Stimulated activated naive CD8-positive, alpha-beta T cell treated with anti-CD3 and anti-CD28 coated beads, Interleukin-15, Interleukin-2, amounts not matched to agents 100 ng/mL and 50 ng/mL, for 24 hours (primary cell): ENCODE measurements around the gene PIAS1.
A peak's percentile ranks its signal among the peaks of the same experiment; 100 is the strongest.
"Not testable (repeated sequence)": the region's sequence is repeated elsewhere in the genome, so short reads cannot be mapped to it uniquely, and the experiment has no call there.

Source experiments
- H3K27ac Mint-ChIP-seq: one replicate; pipeline ENCODE4 v1.8.0; 2021; ENCODE audit warnings: mild to moderate bottlenecking, mixed read lengths
- H3K27me3 Mint-ChIP-seq: one replicate; pipeline ENCODE4 v1.8.0; 2021; ENCODE audit warnings: mixed read lengths
- H3K36me3 Mint-ChIP-seq: one replicate; pipeline ENCODE4 v1.8.0; 2021; ENCODE audit warnings: low read depth, mixed read lengths
- H3K4me1 Mint-ChIP-seq: one replicate; pipeline ENCODE4 v1.8.0; 2021; ENCODE audit warnings: low read depth, mixed read lengths
- H3K4me3 Mint-ChIP-seq: one replicate; pipeline ENCODE4 v1.8.0; 2021; ENCODE audit warnings: mild to moderate bottlenecking, mixed read lengths
- H3K9me3 Mint-ChIP-seq: one replicate; pipeline ENCODE4 v1.8.0; 2021; ENCODE audit warnings: mixed read lengths

Gene PIAS1

DNA sequence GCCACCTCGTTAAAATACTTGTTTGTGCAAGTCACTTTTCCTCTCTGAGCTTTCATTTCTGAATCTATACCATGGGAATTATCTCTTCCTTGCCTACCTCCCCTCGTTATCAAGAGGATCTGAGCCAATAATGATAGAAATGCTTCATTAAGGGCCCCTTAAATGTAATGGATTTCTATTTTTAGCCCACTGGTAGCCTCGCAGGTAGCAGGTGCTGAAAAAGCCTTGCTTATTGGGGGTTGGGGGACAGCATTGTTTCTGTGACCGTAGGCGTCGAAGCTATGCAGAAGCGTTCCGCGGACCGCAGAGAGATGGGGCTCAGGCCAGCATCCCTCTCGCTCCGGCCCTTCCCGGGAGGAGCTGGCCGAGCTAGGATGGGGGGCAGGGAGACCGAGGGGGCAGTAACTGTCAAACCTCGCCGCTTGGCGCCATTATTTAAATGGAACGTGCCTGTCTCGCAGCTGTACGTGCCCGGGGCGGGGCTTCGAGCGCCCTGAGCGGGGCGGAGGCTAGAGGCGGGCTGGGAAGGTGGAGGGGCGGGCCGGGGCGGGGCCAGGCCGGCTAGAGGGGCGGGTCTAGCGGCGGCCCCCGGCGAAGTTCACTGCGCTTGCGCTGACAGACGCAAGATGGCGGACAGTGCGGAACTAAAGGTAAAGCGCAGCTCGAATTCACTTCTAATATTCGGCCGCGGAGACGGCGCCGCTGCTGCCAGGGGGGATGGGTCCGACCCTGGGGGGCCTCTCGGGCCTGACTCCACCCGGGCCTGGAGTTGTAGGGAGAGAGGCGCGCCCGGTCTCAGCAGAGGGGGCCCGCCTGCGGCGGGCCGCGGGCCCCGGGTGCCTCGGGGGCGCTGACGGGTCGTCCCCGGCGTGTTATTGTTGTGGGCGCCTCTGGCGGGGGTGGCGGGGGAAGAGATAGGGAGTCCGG lies at the start of gene PIAS1:
PIAS1 (plus strand) TSS at position 615 of the 927 bp plus-strand sequence; CDS start at position 627, 12 bp downstream.
- peaks cover 19% of the 10 kb centered on the region for H3K27me3 Mint-ChIP-seq

DNA sequence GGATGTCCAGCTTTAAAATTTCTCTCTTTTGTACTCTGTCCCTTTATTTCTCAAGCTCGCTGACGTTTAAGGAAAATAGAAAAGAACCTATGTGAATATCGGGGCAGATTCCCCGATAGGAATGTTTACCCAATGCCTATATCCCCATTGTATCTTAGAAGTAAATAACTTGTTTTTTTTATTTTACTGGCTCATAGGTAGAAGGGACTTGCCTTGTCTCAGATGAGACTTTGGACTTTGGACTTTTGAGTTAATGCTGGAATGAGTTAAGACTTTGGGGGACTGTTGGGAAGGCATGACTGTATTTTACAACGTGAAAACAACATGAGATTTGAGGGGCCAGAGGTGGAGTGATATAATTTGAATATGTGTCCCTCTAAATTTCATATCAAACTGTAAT lies 46.5 kb upstream of the PIAS1 start:
- not testable (repeated sequence) for H3K4me3 Mint-ChIP-seq, H3K4me1 Mint-ChIP-seq, H3K27ac Mint-ChIP-seq, H3K36me3 Mint-ChIP-seq
- Mint-ChIP-seq H3K27me3 (peaks cover 13% of the 10 kb centered on the region), H3K9me3 (peaks cover 15% of the 10 kb centered on the region)

More for the DNA sequence above, at the start of gene PIAS1:
- Mint-ChIP-seq H3K27ac (peak within 1 kb of the TSS; percentile 90), H3K4me3 (peak within 1 kb of the TSS; percentile 94), H3K36me3 (peaks cover 3% of the 10 kb centered on the region), H3K4me1 (peaks cover 54% of the 10 kb centered on the region), H3K9me3 (no peaks in the 10 kb centered on the region)

DNA sequence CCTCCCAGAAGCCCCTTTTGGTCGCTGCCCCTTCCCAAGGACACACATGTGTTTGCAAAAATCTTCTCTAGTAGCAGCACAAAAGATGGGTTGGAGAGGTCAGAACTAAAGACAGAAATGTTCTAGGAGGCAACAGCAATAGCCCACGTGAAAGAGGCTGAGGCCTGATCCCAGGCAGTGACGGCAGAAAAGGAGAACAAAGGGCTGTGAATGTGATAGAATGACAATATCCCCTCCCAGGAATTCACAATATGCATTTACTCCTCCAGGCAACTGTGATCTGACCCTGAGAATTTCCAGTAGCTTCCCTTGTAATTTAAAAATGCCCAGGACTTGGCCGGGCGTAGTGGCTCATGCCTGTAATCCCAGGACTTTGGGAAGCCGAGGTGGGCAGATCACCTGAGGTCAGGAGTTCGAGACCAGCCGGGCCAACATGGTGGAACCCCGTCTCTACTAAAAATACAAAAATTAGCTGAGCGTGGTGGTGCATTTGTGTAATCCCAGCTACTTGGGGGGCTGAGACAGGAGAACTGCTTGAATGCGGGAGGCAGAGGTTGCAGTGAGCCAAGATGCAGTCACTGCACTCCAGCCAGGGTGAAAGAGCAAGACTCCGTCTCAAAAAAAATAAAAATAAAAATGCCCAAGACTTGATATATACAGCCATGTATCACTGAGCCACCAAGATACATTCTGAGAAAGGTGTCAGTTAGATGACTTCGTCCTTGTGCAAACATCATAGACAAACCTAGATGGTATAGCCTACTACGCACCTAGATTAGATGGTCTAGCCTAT lies 43.6 kb upstream of the PIAS1 start:
- peaks cover 15% of the 10 kb centered on the region for H3K9me3 Mint-ChIP-seq
- H3K4me3 Mint-ChIP-seq = no peak overlapping the region
- no peak overlapping the region for H3K27ac Mint-ChIP-seq
- peaks cover 9% of the 10 kb centered on the region for H3K36me3 Mint-ChIP-seq
- peaks cover 5% of the 10 kb centered on the region for H3K4me1 Mint-ChIP-seq
- peaks cover 13% of the 10 kb centered on the region for H3K27me3 Mint-ChIP-seq

DNA sequence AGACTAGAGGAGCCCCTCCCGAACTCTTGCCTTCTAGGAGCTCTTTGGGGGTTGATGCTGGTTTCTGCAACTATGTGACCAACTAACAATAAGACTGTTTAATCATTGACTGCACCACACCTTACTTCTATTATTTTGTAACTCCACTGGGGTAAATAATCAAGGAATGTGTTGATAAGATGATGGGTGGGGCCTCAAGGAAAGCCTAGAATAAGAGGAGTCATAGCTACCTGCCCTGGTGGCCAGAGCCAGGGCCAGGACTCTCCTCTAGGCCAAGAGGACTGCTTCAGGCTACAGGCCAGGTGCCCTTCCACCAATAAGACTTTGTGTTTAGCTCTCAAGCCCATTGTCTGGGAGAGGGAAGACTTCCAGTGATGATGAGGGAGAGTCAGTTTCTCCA lies 41.2 kb upstream of the PIAS1 start:
- H3K27ac Mint-ChIP-seq = no peak overlapping the region
- H3K9me3 Mint-ChIP-seq = peaks cover 3% of the 10 kb centered on the region
- peaks cover 3% of the 10 kb centered on the region for H3K36me3 Mint-ChIP-seq
- peaks cover 5% of the 10 kb centered on the region for H3K4me1 Mint-ChIP-seq
- no peak overlapping the region for H3K4me3 Mint-ChIP-seq
- peaks cover 13% of the 10 kb centered on the region for H3K27me3 Mint-ChIP-seq

DNA sequence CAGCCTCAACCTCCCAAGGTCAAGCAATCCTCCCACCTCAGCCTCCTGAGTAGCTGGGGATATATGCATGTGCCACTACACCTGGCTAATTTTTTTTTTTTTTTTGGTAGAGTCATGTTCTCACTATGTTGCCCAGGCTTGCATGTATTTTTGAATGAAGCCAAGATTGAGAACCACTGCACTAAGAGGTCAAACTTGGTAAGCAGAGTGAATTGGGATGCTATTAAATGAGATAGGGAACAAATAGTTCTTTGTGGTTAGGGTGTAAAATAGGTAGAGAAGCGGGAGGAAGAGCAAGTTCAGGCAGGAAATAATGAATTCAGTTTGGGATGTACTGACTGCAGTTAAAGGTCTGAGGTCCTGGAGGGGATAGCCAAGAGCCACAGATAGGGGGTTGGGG lies 39.9 kb upstream of the PIAS1 start:
- Mint-ChIP-seq H3K4me3 (no peak overlapping the region), H3K4me1 (peaks cover 5% of the 10 kb centered on the region), H3K27ac (no peak overlapping the region), H3K27me3 (peaks cover 7% of the 10 kb centered on the region), H3K9me3 (no peaks in the 10 kb centered on the region), H3K36me3 (no peaks in the 10 kb centered on the region)

DNA sequence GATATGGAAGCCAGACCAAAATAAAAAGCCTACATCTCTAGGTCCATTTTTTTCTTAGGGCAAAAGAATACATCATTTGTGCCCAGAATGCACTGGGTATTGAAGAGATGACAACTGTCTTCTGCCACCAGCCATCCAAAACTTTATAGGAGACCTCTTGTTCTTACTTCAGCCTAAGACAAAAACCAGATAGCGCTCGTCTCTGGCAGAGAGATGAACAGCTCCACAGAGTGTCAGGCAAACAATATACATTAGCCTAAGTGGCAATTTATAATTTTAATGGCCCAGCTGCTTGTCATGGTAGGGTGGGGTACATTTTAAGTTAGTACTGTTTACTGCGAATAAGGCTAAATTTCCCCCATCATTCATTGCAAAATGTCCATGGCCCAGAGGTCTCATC lies 38.9 kb upstream of the PIAS1 start:
- Mint-ChIP-seq H3K4me3 (no peak overlapping the region), H3K27me3 (no peaks in the 10 kb centered on the region), H3K36me3 (no peaks in the 10 kb centered on the region), H3K4me1 (no peaks in the 10 kb centered on the region), H3K9me3 (no peaks in the 10 kb centered on the region), H3K27ac (no peak overlapping the region)

DNA sequence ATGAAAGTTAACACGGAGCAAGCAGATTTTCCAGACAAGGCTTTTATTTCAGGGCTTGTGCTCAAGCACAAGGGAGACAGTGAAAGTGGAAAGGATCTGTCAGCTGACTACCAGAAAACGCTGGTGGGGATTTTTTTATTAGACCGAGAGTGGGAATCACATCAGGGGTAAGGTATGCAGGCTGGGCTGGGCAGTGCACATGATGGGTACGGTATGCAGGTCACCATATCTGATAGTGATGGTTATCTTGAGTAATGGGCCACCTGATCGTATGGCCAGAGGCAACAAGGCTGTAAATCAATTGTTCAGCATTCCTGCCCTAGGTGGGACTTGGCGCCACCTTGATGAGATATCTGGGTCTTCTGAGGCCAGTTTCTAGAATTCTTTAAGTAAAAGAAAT lies 36.9 kb upstream of the PIAS1 start:
- H3K4me1 Mint-ChIP-seq = no peaks in the 10 kb centered on the region
- no peaks in the 10 kb centered on the region for H3K9me3 Mint-ChIP-seq
- no peaks in the 10 kb centered on the region for H3K36me3 Mint-ChIP-seq
- H3K27me3 Mint-ChIP-seq = no peaks in the 10 kb centered on the region
- H3K27ac Mint-ChIP-seq = no peak overlapping the region
- no peak overlapping the region for H3K4me3 Mint-ChIP-seq

DNA sequence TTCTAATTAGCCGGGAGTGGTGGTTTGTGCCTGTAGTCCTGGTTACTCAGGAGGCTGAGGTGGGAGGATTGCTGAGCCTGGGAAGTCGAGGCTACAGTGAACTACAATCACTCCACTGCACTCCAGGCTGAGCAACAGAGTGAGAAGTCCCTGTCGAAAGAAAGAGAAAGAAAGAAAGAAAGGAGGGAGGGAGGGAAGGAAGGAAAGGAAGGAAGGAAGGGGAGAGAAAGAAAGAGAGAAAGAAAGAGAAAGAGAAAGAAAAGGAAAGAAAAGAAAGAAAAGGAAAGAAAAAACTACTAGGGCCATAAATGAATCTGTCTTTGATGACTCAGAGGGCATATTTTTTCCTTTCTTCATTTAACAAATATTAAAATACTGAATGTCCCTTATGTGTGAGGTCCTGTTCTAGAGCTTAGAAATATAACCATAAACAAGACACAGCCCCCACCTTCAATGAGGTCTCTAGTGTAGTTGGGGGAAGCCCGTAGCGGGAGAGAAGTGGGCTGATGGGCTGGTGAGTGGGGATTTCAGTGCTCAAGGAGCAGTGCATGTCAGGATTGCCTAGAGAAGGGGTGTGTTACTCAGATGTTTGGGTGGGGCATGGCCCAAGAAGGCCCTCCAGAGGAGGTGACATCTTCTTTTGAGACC lies 35.2 kb upstream of the PIAS1 start:
- no peaks in the 10 kb centered on the region for H3K4me1 Mint-ChIP-seq
- peak overlapping the region; percentile 41 for H3K27ac Mint-ChIP-seq
- no peaks in the 10 kb centered on the region for H3K9me3 Mint-ChIP-seq
- H3K27me3 Mint-ChIP-seq = no peaks in the 10 kb centered on the region
- H3K36me3 Mint-ChIP-seq = no peaks in the 10 kb centered on the region
- H3K4me3 Mint-ChIP-seq = no peak overlapping the region

DNA sequence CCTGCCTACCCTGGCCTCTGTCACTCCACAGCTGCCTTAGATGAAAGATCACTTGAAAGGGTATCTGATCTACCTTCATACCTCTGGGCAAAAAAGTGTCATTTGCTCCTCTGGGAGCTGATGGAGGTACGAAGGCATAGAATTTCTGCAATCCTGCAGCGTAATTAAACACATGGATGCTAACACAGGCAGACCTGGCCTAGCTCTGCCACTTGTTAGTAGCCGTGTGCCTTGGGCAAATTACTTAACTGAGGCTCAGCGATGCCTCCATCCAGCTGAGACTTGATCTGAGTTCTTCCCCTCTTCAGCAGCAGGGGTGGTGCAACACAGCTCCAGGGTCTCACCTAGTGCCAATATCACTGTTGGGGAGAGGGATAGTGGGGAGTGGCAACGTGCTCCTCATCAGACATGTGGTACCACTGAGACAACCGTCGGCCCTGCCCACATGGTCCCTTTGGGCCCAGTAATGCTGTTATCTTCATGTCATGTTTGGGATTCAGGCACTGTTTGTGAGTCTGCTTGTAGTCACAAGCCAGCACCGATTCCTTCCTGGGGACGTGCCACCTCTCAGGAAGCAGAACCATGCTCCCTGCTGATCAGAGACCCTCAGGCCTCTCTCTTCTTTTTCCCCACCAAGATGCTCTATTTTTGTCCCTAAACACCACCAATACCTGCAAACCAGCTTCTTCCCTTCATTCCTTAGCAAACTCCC lies 34.1 kb upstream of the PIAS1 start:
- Mint-ChIP-seq H3K9me3 (no peaks in the 10 kb centered on the region), H3K4me3 (no peak overlapping the region), H3K27ac (no peak overlapping the region), H3K4me1 (no peaks in the 10 kb centered on the region), H3K36me3 (no peaks in the 10 kb centered on the region), H3K27me3 (no peaks in the 10 kb centered on the region)

DNA sequence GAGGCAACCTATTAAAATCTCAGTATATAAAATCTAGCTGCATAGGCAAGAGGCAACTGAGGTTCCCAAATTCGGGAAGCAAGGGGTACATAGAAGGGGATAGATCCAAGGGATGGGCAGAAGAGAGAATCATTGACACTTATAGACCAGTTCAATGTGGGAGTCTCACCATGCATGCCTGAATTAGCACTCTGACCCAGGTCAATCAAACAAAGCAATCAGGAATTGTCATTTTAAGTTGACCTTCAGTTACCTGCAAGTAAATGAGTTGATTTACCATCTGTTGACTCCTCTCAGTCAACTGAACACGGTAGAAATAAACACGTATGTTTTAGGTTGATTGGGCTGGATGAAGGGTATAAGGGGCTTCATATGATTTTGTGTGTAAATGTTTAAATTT lies 33.4 kb upstream of the PIAS1 start:
- no peak overlapping the region for H3K27ac Mint-ChIP-seq
- H3K4me3 Mint-ChIP-seq = no peak overlapping the region
- H3K9me3 Mint-ChIP-seq = no peaks in the 10 kb centered on the region
- no peaks in the 10 kb centered on the region for H3K4me1 Mint-ChIP-seq
- H3K27me3 Mint-ChIP-seq = no peaks in the 10 kb centered on the region
- no peaks in the 10 kb centered on the region for H3K36me3 Mint-ChIP-seq

DNA sequence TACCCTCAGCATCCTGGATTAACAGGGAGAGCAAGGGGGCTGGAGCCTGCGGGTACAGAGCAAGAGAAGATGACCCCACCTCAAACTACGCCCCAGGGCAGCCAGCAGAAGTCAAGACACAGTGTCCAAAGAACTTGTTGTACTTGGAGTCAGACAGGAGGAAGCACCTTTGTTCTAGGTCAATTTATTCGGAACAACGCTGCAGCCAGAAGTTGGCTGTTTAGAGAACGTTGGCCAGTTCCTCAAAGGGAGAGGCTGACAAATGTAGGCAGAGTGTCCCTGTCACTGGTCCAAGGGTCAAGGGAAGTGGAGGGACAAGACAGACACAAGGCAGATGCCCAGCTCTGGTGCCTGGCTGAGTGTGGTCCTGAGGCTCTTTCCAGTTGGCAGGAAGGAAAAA lies 32.1 kb upstream of the PIAS1 start:
- no peaks in the 10 kb centered on the region for H3K27me3 Mint-ChIP-seq
- H3K4me3 Mint-ChIP-seq = no peak overlapping the region
- H3K27ac Mint-ChIP-seq = no peak overlapping the region
- no peaks in the 10 kb centered on the region for H3K9me3 Mint-ChIP-seq
- H3K4me1 Mint-ChIP-seq = peaks cover 4% of the 10 kb centered on the region
- no peaks in the 10 kb centered on the region for H3K36me3 Mint-ChIP-seq

DNA sequence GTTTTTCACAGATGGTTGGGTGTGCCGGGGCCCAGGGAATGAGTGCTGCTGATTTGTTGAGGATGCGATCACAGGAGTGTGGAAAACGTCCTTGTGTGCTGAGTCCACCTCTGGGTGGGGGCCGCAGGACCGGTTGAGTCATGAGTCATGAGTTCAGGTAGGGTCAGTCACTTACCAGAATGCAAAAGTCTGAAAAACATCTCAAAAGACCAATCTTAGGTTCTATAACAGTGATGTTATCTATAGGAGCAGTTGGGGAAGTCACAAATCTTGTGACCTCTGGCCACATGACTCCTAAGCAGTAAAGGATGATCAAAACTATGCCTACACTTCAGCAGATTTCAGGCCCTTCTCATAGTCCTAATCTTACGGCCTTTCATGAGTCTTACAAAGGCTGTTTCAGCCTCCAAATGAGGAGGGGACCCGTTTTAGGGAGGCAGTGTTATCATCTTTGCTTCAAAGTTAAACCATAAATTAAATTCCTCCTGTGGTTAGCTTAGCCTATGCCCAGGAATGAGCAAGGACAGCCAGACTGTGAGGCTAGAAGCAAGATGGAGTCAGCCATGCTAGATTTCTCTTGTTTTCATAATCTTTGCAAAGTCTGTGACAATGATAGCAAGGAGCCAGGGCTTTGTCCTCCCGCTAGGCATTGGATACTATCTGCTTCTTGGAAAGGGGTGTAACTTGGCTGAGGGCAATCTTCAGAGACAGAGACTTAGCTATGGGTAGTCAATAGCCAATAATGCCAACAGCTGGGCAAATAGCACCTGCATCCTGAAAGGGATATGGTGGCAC lies 30.6 kb upstream of the PIAS1 start:
- Mint-ChIP-seq H3K9me3 (no peaks in the 10 kb centered on the region), H3K4me3 (no peak overlapping the region), H3K27me3 (no peaks in the 10 kb centered on the region), H3K4me1 (peaks cover 4% of the 10 kb centered on the region), H3K27ac (no peak overlapping the region), H3K36me3 (no peaks in the 10 kb centered on the region)

DNA sequence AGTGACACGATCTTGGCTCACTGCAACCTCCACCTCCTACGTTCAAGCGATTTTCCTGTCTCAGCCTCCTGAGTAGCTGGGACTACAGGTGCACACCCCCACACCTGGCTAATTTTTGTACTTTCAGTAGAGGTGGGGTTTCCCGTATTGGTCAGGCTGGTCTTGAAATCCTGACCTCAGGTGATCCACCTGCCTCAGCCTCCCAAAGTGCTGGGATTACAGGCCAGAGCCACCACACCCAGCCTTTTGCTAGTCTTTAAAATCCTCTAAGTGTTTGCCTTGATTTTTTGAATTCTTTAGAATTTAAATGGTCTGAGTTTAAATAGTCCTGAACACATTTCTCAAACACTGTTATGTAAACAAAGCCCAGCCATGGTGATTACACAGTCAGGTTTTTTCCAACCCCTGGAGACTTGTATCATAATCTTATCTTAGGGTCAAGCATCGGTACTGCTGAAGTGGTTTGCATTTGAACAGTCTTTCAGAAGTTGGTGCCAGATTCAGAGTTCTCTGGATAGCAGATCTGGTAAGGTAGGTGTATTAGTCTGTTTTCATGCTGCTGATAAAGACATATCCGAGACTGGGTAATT lies 28.2 kb upstream of the PIAS1 start:
- Mint-ChIP-seq H3K36me3 (no peaks in the 10 kb centered on the region), H3K4me3 (no peak overlapping the region), H3K27me3 (peaks cover 5% of the 10 kb centered on the region), H3K4me1 (peaks cover 4% of the 10 kb centered on the region), H3K27ac (no peak overlapping the region), H3K9me3 (no peaks in the 10 kb centered on the region)
